SK-N-DZ (cell line): ENCODE results near the gene ATP2B2.

Source experiments
- DNase-seq: peaks from one replicate; pipeline ENCODE4 v3.0.0-alpha.2; 2015; ENCODE audit warnings: low spot score

The ATP2B2 gene

GRCh38 chr3:10470120-10471053 is 35.0 kb downstream of the ATP2B2 start:
- peak; percentile 65 for DNase-seq

GRCh38 chr3:10469441-10470119 is 35.8 kb downstream of the ATP2B2 start:
- peak; percentile 16 for DNase-seq

- DNase-seq, result no peak
These were observed 36.6 kb downstream of the ATP2B2 start for GRCh38 chr3:10468613-10469354.

GRCh38 chr3:10467904-10468612 is 37.3 kb downstream of the ATP2B2 start:
- no peak for DNase-seq

- no peak for DNase-seq
These were observed 38.2 kb downstream of the ATP2B2 start for GRCh38 chr3:10467204-10467603.

- no peak for DNase-seq
These were observed 39.2 kb downstream of the ATP2B2 start for GRCh38 chr3:10466186-10466585.

GRCh38 chr3:10465161-10465560 is 40.2 kb downstream of the ATP2B2 start:
- no peak for DNase-seq

GRCh38 chr3:10463533-10464434 is 41.6 kb downstream of the ATP2B2 start:
- DNase-seq, result no peak

- DNase-seq, result no peak
These were observed 42.5 kb downstream of the ATP2B2 start for GRCh38 chr3:10462641-10463532.

- no peak for DNase-seq
These were observed 44.3 kb downstream of the ATP2B2 start for GRCh38 chr3:10460951-10461545.

GRCh38 chr3:10459954-10460754 is 45.2 kb downstream of the ATP2B2 start:
- DNase-seq, result peak; percentile 67

- no peak for DNase-seq
These were observed 47.8 kb downstream of the ATP2B2 start for GRCh38 chr3:10457560-10457959.

- no peak for DNase-seq
These were observed 48.4 kb downstream of the ATP2B2 start for GRCh38 chr3:10456981-10457380.

- no peak for DNase-seq
These were observed 49.9 kb downstream of the ATP2B2 start for GRCh38 chr3:10455545-10455914.

GRCh38 chr3:10454907-10455544 is 50.4 kb downstream of the ATP2B2 start:
- DNase-seq, result no peak

GRCh38 chr3:10453431-10454163 is 51.8 kb downstream of the ATP2B2 start:
- DNase-seq, result no peak
